HG03280 (cell line): ENCODE results near the gene ZNF23.

Experiments used
- ATAC-seq: cut with Tn5 transposase; IDR thresholded peaks from one replicate; pipeline ENCODE4 v1.9.1; 2021; ENCODE audit warnings: mild to moderate bottlenecking, moderate library complexity; ENCODE audit not compliant: unreplicated experiment

Gene ZNF23

DNA sequence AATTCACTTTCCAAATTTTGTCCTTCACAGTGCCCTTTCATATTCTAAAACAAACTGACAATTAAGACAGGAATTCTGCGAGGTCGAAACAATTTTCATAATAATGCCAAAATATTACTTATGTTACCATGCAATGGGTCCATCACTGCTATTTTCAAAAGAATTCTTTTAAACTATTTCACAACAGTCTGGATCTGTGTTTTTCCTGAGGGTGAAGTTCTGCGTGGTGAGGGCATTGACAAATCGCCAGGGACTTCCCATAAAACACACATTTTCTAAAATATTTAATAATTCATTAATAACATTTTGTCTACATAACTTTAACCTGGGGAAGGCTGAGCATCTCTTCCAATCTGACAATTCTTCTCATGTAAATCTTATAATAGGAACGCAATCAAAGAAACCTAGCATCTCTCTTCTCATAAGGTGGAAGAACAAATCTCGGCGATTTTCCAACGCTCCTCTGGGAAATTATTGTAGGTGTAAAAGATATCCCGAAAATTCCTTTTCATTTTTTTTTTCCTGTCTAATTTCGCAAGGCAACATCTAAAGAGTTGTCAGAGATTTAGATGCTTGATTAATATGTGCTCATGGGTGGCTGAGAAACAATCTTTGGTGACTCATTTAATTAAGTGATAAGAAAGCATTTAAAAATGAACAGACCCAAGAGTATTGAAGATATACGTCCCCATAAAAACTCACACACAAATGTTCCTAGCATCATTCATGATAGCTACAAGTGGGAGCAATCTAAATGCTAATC is 62.1 kb downstream of the ZNF23 start:
- ATAC-seq: no peak
